Cardiac fibroblast (primary cell): Measurements from ENCODE around the gene WNT2B.

Experiments
- DNase-seq, 2 donors: peaks; one replicate each; pipeline versions ENCODE4 v3.0.0 to v3.0.0-alpha.2; 2010; ENCODE audit warnings: low read depth in 2 of 2
- H3K4me3 ChIP-seq, 2 donors: replicated peaks in 1 of 2; 1 replicate in 1 of 2; 2 replicates in 1 of 2; pipeline ENCODE4 v1.5.1; 2011; ENCODE audit warnings: low read depth in 2 of 2, low read length in 2 of 2, mild to moderate bottlenecking in 2 of 2, moderate library complexity in 1 of 2
- TF ChIP-seq, protein P1 (sequence below): IDR thresholded peaks from one replicate; pipeline ENCODE4 v1.5.1; 2011; ENCODE audit warnings: low read depth, mild to moderate bottlenecking, low read length, inconsistent platforms

Gene WNT2B

DNA sequence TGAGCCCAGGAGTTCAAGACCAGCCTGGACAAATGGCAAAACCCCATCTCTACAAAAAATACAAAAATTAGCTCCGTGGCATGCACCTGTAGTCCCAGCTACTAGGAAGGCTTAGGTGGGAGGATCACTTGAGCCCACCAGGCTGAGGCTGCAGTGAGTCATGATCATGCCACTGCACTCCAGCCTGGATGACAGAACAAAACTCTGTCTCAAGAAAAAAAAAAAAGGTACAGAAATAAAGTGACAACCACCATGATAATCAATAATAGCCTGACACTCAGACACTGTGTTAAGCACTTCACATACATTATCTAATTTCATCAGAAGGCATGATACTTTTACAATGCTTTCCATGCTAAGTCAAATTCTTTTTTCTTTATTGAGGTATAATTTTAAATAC lies 57.0 kb downstream of the WNT2B start:
- TF ChIP-seq, protein P1, sequence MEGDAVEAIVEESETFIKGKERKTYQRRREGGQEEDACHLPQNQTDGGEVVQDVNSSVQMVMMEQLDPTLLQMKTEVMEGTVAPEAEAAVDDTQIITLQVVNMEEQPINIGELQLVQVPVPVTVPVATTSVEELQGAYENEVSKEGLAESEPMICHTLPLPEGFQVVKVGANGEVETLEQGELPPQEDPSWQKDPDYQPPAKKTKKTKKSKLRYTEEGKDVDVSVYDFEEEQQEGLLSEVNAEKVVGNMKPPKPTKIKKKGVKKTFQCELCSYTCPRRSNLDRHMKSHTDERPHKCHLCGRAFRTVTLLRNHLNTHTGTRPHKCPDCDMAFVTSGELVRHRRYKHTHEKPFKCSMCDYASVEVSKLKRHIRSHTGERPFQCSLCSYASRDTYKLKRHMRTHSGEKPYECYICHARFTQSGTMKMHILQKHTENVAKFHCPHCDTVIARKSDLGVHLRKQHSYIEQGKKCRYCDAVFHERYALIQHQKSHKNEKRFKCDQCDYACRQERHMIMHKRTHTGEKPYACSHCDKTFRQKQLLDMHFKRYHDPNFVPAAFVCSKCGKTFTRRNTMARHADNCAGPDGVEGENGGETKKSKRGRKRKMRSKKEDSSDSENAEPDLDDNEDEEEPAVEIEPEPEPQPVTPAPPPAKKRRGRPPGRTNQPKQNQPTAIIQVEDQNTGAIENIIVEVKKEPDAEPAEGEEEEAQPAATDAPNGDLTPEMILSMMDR: no peak
- H3K4me3 ChIP-seq: no peak overlapping the region
- no peak for DNase-seq

DNA sequence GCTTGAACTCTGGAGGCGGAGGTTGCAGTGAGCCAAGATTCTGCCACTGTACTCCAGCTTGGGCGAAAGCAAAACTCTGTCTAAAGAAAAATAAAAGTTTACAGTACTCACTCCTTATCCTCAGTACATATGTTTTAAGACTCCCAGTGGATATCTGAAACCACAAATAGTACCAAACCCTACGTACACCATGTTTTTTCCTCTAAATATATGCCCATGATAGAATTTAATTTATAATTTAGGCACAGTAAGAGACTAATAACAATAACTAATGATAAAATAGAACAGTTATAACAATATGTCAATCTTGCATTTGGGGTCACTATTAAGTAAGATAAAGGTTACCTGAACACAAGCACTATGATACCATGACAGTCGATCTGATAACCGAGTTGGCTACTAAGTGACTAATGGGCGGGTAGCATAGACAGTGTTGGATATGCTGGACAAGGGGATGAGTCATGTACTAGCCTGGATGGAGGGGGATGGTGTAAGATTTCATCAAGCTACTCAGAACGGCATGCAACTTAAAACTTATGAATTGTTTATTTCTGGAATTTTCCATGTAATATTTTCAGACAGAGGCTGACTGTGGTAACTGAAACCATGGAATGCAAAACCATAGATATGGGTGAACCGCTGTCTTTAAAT lies 66.5 kb downstream of the WNT2B start:
- peak; percentile 91 to 95 for DNase-seq
- no peak overlapping the region for H3K4me3 ChIP-seq
- TF ChIP-seq, protein P1: no peak

DNA sequence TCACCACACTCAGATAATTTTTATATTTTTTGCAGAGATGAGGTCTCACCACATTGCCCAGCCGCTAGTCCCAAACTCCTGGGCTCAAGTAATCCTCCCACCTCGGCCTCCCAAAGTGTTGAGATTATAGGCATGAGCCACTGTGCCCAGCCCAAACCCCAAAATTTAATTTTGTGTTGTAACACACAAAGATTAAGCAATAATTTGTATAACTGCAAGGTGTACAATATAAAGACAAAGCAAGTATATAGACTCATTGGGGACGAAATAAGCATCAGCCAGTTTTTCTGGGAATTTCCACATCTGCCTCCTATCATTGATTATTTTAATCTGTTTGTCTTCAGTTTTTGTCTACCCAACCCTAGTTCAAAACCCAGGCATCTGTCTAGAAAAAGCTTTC lies 67.5 kb downstream of the WNT2B start:
- DNase-seq: no peak
- no peak overlapping the region for H3K4me3 ChIP-seq
- TF ChIP-seq, protein P1: no peak
